K562 (cell line): ENCODE results near the gene PTPN7. TPM values are rescaled to one million over a fixed set of nuclear protein-coding genes. Genes with fewer than 3 reads are reported as not detected.

Experiments
- ATAC-seq: fragments of 200-7000 bp; cut with Tn5 transposase; 3 replicates; pipeline ENCODE4 v1.9.1; 2020; ENCODE audit warnings: moderate library complexity
- BruUV-seq: library from RNA; stranded (reverse); fragments of 400-500 nt; replicated peaks from 2 replicates; lab custom pipeline; 2021; lab: Mats Ljungman, UMichigan
- CTCF ChIA-PET: fragments of 300-600 bp; formaldehyde crosslinking; extraction: SDS; loops from one replicate; lab custom pipeline; 2021; ENCODE audit warnings: low intra/inter-chr PET ratio; lab: Yijun Ruan, JAX
- POLR2A ChIA-PET: fragments of 300-600, 350-650 bp; sonication (Branson Sonifier 250); formaldehyde crosslinking; extraction: SDS; loops from one replicate; lab custom pipeline; 2021; ENCODE audit warnings: antibody characterized with exemption, inconsistent platforms; lab: Yijun Ruan, JAX
- DNase-seq, 4 experiments: peaks; one replicate each; pipeline versions ENCODE4 v3.0.0 to v3.0.0-alpha.2; 2011 to 2018; ENCODE audit warnings: low spot score in 3 of 4, mixed read lengths in 3 of 4; ENCODE audit errors: extremely low read depth in 1 of 4
- FAIRE-seq: peaks from 2 replicates; lab custom pipeline; 2011; peaks lifted over from hg19 to GRCh38; lab: Jason Lieb, UNC
- H2AFZ ChIP-seq: 2 replicates; pipeline ENCODE4 v1.6.0; 2011; ENCODE audit warnings: low read depth, low read length, control low read depth, inconsistent platforms
- H3K27ac ChIP-seq: fragments of 200-600 bp; 3 replicates; pipeline ENCODE4 v1.8.0; 2011; ENCODE audit warnings: low read depth, mild to moderate bottlenecking, control low read depth, inconsistent platforms, low read length, moderate library complexity, mixed read lengths; ENCODE audit errors: extremely low read depth
- H3K27me3 ChIP-seq, 2 experiments: fragments of 300-600 bp in 1 of 2; 2 replicates in 1 of 2; 3 replicates in 1 of 2; pipeline versions ENCODE4 v1.6.0 to v1.8.0; 2011; ENCODE audit warnings: inconsistent platforms in 2 of 2, low read length in 2 of 2, mild to moderate bottlenecking in 1 of 2, mixed read lengths in 1 of 2, moderate library complexity in 1 of 2; ENCODE audit not compliant: control insufficient read depth in 2 of 2, insufficient read depth in 2 of 2
- H3K36me3 ChIP-seq: fragments of 300-600 bp; 3 replicates; pipeline ENCODE4 v1.8.0; 2011; ENCODE audit warnings: mild to moderate bottlenecking, low read length, inconsistent platforms; ENCODE audit not compliant: control insufficient read depth, insufficient read depth
- H3K4me1 ChIP-seq, 2 experiments: fragments of 200-600 bp in 1 of 2; replicated peaks in 1 of 2; 2 replicates in 1 of 2; 3 replicates in 1 of 2; pipeline versions ENCODE4 v1.5.1 to v1.8.0; 2011; ENCODE audit warnings: inconsistent platforms in 2 of 2, low read length in 2 of 2, mild to moderate bottlenecking in 1 of 2, mixed read lengths in 1 of 2, moderate library complexity in 1 of 2; ENCODE audit not compliant: control insufficient read depth in 2 of 2, insufficient read depth in 2 of 2
- H3K4me2 ChIP-seq: 2 replicates; pipeline ENCODE4 v1.6.1; 2011; ENCODE audit warnings: low read length, control low read depth, inconsistent platforms, mixed read lengths; ENCODE audit not compliant: insufficient read depth
- H3K4me3 ChIP-seq: fragments of 200-600 bp; sonication (generic), shearing (Covaris generic); 2 replicates; pipeline ENCODE4 v1.5.1; 2016; ENCODE audit warnings: control low read depth, inconsistent platforms
- H3K79me2 ChIP-seq: fragments of 200-600 bp; 3 replicates; pipeline ENCODE4 v1.8.0; 2011; ENCODE audit warnings: low read length, inconsistent platforms; ENCODE audit not compliant: control insufficient read depth, insufficient read depth
- H3K9ac ChIP-seq, 2 experiments: 2 replicates each; pipeline versions ENCODE4 v1.6.0 to v1.6.1; 2011; ENCODE audit warnings: low read depth in 2 of 2, low read length in 2 of 2, control low read depth in 1 of 2, inconsistent platforms in 1 of 2, mild to moderate bottlenecking in 1 of 2, mixed read lengths in 1 of 2; ENCODE audit not compliant: insufficient read depth in 1 of 2
- H3K9me1 ChIP-seq: one replicate; pipeline ENCODE4 v1.6.0; 2011; ENCODE audit warnings: inconsistent platforms, mild to moderate bottlenecking, low read length, moderate library complexity; ENCODE audit not compliant: control insufficient read depth, insufficient read depth
- H3K9me3 ChIP-seq: replicated peaks from 2 replicates; pipeline ENCODE4 v1.5.1; 2011; ENCODE audit warnings: low read depth, low read length, inconsistent platforms; ENCODE audit not compliant: control insufficient read depth, insufficient read depth
- H4K20me1 ChIP-seq: replicated peaks from 2 replicates; pipeline ENCODE4 v1.6.1; 2011; ENCODE audit warnings: low read length, inconsistent platforms, mixed read lengths; ENCODE audit not compliant: control insufficient read depth, insufficient read depth
- GMEB1 ChIP-seq: fragments of 250-450 bp; sonication (Bioruptor Pico); IDR thresholded peaks from 2 replicates; pipeline ENCODE4 v1.4.0; 2020; ENCODE audit warnings: mild to moderate bottlenecking
- NEUROD1 ChIP-seq: fragments of 150-350 bp; IDR thresholded peaks from 2 replicates; pipeline ENCODE4 v1.6.1; 2014; ENCODE audit warnings: borderline replicate concordance, low read length, low read depth; ENCODE audit not compliant: partially characterized antibody
- NR2C2 ChIP-seq, 2 experiments: fragments of 200-800 bp in 1 of 2; sonication (Bioruptor generic) in 1 of 2; sonication (generic) in 1 of 2; formaldehyde crosslinking in 1 of 2; IDR thresholded peaks; 2 replicates each; pipeline versions ENCODE4 v1.6.1 to v1.8.0; 2016 to 2022; ENCODE audit warnings: mild to moderate bottlenecking in 1 of 2, missing compliant biosample characterization in 1 of 2, missing genetic modification characterization in 1 of 2, missing genetic modification reagents in 1 of 2
- POLR2G ChIP-seq: fragments of 200-400 bp; formaldehyde crosslinking; IDR thresholded peaks from 2 replicates; pipeline ENCODE4 v1.6.1; 2017; ENCODE audit warnings: low read depth, mild to moderate bottlenecking, antibody characterized with exemption, low read length, moderate library complexity
- THAP12 ChIP-seq: fragments of 250-450 bp; sonication (Bioruptor Pico); IDR thresholded peaks from 2 replicates; pipeline ENCODE4 v1.9.0; 2021; ENCODE audit warnings: mild to moderate bottlenecking, inconsistent platforms
- WGBS: fragments of 100-300 bp; shearing (Covaris generic); methylation state at CpG from one replicate; pipeline ENCODE4 v1.1.6; 2016; ENCODE audit warnings: low coverage, mixed read lengths; ENCODE audit not compliant: insufficient coverage; ENCODE audit errors: missing lambda C conversion rate; 5-methylcytosine and 5-hydroxymethylcytosine counted together
- in situ Hi-C: fragments of 300-500 bp; cut with MboI; formaldehyde crosslinking; loops from 4 replicates; pipeline ENCODE4 v1.15.0; 2018; ENCODE audit warnings: inconsistent platforms, mixed read lengths
- intact Hi-C: fragments of 100-400 bp; cut with micrococcal nuclease; formaldehyde crosslinking; loops from 2 replicates; pipeline ENCODE4 v1.14.2; 2022
- polyA plus RNA-seq, 8 experiments: library from polyadenylated mRNA; depleted of rRNA in 4 of 8; stranded (reverse) in 5 of 8; unstranded in 3 of 8; fragments of >200 nt; fragmentation: Nextera tagmentation in 2 of 8; fragmentation: Illumina TruSeq in 1 of 8; extraction: Ambion mirVana in 2 of 8; extraction: Trizol in 1 of 8; gene quantifications; 2 replicates each; pipeline versions ENCODE4 v1.2.1 to v1.2.3, GENCODE V29; 2011 to 2014; ENCODE audit warnings: inconsistent platforms in 1 of 8, missing spikeins in 1 of 8
- total RNA-seq, 7 experiments: library from RNA; depleted of rRNA in 6 of 7; stranded (reverse); fragments of >200 nt in 6 of 7; fragmentation: Illumina TruSeq in 2 of 7; extraction: Trizol in 2 of 7; gene quantifications; 2 replicates each; pipeline versions ENCODE4 v1.2.1 to v1.2.3, GENCODE V29; 2011 to 2021; ENCODE audit warnings: low replicate concordance in 1 of 7
- TF ChIP-seq, protein P1 (sequence below): IDR thresholded peaks from 2 replicates; pipeline ENCODE4 v1.6.1; 2011; ENCODE audit warnings: borderline replicate concordance, low read depth, mild to moderate bottlenecking, moderate library complexity, low read length; ENCODE audit not compliant: insufficient read depth, poor library complexity, severe bottlenecking
- TF ChIP-seq, protein P2 (sequence below): fragments of 200-800 bp; sonication (Bioruptor generic); IDR thresholded peaks from 2 replicates; pipeline ENCODE4 v1.6.1; 2017; ENCODE audit warnings: missing genetic modification characterization, missing compliant biosample characterization
- TF ChIP-seq, protein P3 (sequence below), 2 experiments: fragments of 450-650 bp; IDR thresholded peaks; 2 replicates each; pipeline ENCODE4 v1.6.1; 2016

Gene PTPN7
- total and polyA plus RNA-seq, 9 of the 15 experiments (the other 6 are each of a cell fraction or from before 2014, with no cell fraction given) = 18.7 to 144 (median 120) TPM

- intact Hi-C loops = loop anchor here (1.0 kb wide), 1 partner anchor 30 kb away; no protein-coding TSS in a partner anchor
- BruUV-seq = no TSS peak
- peak; percentile 99 for FAIRE-seq
- TF ChIP-seq, protein P1, sequence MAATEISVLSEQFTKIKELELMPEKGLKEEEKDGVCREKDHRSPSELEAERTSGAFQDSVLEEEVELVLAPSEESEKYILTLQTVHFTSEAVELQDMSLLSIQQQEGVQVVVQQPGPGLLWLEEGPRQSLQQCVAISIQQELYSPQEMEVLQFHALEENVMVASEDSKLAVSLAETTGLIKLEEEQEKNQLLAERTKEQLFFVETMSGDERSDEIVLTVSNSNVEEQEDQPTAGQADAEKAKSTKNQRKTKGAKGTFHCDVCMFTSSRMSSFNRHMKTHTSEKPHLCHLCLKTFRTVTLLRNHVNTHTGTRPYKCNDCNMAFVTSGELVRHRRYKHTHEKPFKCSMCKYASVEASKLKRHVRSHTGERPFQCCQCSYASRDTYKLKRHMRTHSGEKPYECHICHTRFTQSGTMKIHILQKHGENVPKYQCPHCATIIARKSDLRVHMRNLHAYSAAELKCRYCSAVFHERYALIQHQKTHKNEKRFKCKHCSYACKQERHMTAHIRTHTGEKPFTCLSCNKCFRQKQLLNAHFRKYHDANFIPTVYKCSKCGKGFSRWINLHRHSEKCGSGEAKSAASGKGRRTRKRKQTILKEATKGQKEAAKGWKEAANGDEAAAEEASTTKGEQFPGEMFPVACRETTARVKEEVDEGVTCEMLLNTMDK = peak; percentile 72
- TF ChIP-seq GMEB1 (CRISPR knock-in tag) (no peak), POLR2G (0 out of 2 replicates have a peak, but pooled peaks have one; percentile 31), NEUROD1 (peak; percentile 65), NR2C2 (CRISPR knock-in tag; IDR thresholded peaks at IDR 0.05) (no peak), NR2C2 (tag; IDR thresholded peaks at IDR 0.05) (peak; percentile 35; the same call in 1 of the 2 replicates), THAP12 (CRISPR knock-in tag) (0 out of 2 replicates have a peak, but pooled peaks have one; percentile 31)
- TF ChIP-seq, protein P2, sequence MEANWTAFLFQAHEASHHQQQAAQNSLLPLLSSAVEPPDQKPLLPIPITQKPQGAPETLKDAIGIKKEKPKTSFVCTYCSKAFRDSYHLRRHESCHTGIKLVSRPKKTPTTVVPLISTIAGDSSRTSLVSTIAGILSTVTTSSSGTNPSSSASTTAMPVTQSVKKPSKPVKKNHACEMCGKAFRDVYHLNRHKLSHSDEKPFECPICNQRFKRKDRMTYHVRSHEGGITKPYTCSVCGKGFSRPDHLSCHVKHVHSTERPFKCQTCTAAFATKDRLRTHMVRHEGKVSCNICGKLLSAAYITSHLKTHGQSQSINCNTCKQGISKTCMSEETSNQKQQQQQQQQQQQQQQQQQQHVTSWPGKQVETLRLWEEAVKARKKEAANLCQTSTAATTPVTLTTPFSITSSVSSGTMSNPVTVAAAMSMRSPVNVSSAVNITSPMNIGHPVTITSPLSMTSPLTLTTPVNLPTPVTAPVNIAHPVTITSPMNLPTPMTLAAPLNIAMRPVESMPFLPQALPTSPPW = peak; percentile 51
- TF ChIP-seq, protein P3, sequence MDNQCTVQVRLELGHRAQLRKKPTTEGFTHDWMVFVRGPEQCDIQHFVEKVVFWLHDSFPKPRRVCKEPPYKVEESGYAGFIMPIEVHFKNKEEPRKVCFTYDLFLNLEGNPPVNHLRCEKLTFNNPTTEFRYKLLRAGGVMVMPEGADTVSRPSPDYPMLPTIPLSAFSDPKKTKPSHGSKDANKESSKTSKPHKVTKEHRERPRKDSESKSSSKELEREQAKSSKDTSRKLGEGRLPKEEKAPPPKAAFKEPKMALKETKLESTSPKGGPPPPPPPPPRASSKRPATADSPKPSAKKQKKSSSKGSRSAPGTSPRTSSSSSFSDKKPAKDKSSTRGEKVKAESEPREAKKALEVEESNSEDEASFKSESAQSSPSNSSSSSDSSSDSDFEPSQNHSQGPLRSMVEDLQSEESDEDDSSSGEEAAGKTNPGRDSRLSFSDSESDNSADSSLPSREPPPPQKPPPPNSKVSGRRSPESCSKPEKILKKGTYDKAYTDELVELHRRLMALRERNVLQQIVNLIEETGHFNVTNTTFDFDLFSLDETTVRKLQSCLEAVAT (IDR thresholded peaks at IDR 0.05) = no peak
Observed at GRCh38 chr1:202184750-202185460, 24.5 kb upstream of the PTPN7 start.

More at GRCh38 chr1:202184750-202185460, 24.5 kb upstream of the PTPN7 start:
- ATAC-seq (peak; percentile 87), DNase-seq (peak; percentile 86 to 92 (median 90))
- H4K20me1 ChIP-seq = peaks cover 9% of the 10 kb centered on the region; the same call in 1 of the 2 replicates
- POLR2A ChIA-PET = interaction anchor here (0.7 kb wide), 1 partner anchor 11 kb away, joined by 3 read pairs; no protein-coding TSS in a partner anchor
- H3K27me3 ChIP-seq = no peaks in the 10 kb centered on the region; a peak in 1 of 5 replicates
- in situ Hi-C loops = no loop called here
- H3K4me3 ChIP-seq = no peak overlapping the region
- H3K9ac ChIP-seq = no peak overlapping the region
- no peak overlapping the region for H3K4me2 ChIP-seq
- no peaks in the 10 kb centered on the region for H3K9me3 ChIP-seq
- H3K79me2 ChIP-seq = no peaks in the 10 kb centered on the region
- H3K4me1 ChIP-seq = peaks cover 0 to 18% of the 10 kb centered on the region in 2 experiments; a peak in 3 of 5 replicates
- 11% methylated on average over 18 of the region's 19 CpGs for WGBS
- H3K27ac ChIP-seq = no peak overlapping the region
- peaks cover 5% of the 10 kb centered on the region for H3K9me1 ChIP-seq
- CTCF ChIA-PET = interaction anchor here (1.1 to 1.7 kb wide), 2 partner anchors 131 to 534 kb away, joined by 5 to 9 read pairs; no protein-coding TSS in a partner anchor
- H3K36me3 ChIP-seq = no peaks in the 10 kb centered on the region
- H2AFZ ChIP-seq = no peak overlapping the region
